Esophagus squamous epithelium (tissue), 4 donors: ENCODE results near the gene KRT10.

Source experiments
- POLR2A ChIP-seq, 4 donors: fragments of 450-650 bp; IDR thresholded peaks; one replicate each; pipeline ENCODE4 v1.6.1; 2017; ENCODE audit warnings: antibody characterized with exemption in 4 of 4, mild to moderate bottlenecking in 4 of 4, moderate library complexity in 3 of 4
- TF ChIP-seq, protein P1 (sequence below), 6 experiments: fragments of 450-650 bp in 4 of 6; fragments of 200-600 bp in 2 of 6; sonication (generic) in 2 of 6; IDR thresholded peaks; one replicate each; pipeline ENCODE4 v1.5.1; 2016 to 2019; ENCODE audit warnings: antibody characterized with exemption in 6 of 6, mild to moderate bottlenecking in 4 of 6, moderate library complexity in 4 of 6

- TF ChIP-seq, protein P1, sequence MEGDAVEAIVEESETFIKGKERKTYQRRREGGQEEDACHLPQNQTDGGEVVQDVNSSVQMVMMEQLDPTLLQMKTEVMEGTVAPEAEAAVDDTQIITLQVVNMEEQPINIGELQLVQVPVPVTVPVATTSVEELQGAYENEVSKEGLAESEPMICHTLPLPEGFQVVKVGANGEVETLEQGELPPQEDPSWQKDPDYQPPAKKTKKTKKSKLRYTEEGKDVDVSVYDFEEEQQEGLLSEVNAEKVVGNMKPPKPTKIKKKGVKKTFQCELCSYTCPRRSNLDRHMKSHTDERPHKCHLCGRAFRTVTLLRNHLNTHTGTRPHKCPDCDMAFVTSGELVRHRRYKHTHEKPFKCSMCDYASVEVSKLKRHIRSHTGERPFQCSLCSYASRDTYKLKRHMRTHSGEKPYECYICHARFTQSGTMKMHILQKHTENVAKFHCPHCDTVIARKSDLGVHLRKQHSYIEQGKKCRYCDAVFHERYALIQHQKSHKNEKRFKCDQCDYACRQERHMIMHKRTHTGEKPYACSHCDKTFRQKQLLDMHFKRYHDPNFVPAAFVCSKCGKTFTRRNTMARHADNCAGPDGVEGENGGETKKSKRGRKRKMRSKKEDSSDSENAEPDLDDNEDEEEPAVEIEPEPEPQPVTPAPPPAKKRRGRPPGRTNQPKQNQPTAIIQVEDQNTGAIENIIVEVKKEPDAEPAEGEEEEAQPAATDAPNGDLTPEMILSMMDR (IDR thresholded peaks at IDR 0.05), result no peak
- no peak for TF ChIP-seq POLR2A (IDR thresholded peaks at IDR 0.05)
Measured at GRCh38 chr17:40816569-40816968, 5.8 kb downstream of the KRT10 start.
